A549 (cell line): Measurements from ENCODE around the gene XCR1. TPM values are rescaled to one million over a fixed set of nuclear protein-coding genes. Genes with fewer than 3 reads are reported as not detected.
"Not testable (repeated sequence)": the region's sequence is repeated elsewhere in the genome, so short reads cannot be mapped to it uniquely, and the experiment has no call there.

Experiments
- ATAC-seq, 2 experiments: fragments of 200-7000 bp in 1 of 2; fragments of >200 bp in 1 of 2; cut with Nextera tagmentation in 1 of 2; cut with Tn5 transposase in 1 of 2; 3 replicates each; pipeline versions ENCODE4 v1.8.0 to v1.9.1; 2018 to 2020; ENCODE audit warnings: mild to moderate bottlenecking in 1 of 2, moderate library complexity in 1 of 2
- CTCF ChIA-PET: fragments of 300-600 bp; sonication (Branson Sonifier 250); formaldehyde crosslinking; extraction: SDS; loops from one replicate; lab custom pipeline; 2021; ENCODE audit warnings: antibody characterized with exemption, inconsistent platforms; lab: Yijun Ruan, JAX
- POLR2A ChIA-PET: fragments of 350-600 bp; formaldehyde crosslinking; extraction: SDS; loops from one replicate; lab custom pipeline; 2021; ENCODE audit warnings: antibody characterized with exemption, inconsistent platforms; lab: Yijun Ruan, JAX
- DNase-seq, 2 experiments: peaks; one replicate each; pipeline versions ENCODE4 v3.0.0 to v3.0.0-alpha.2; 2011 to 2016; ENCODE audit warnings: low read depth in 1 of 2, low spot score in 1 of 2
- FAIRE-seq: peaks from 2 replicates; lab custom pipeline; 2011; peaks lifted over from hg19 to GRCh38; lab: Jason Lieb, UNC
- H3K27ac ChIP-seq, 2 experiments: fragments of >200 bp; sonication (Bioruptor Twin); formaldehyde crosslinking; 3 replicates each; pipeline ENCODE4 v1.5.1; 2016 to 2017
- H3K4me1 ChIP-seq: fragments of >200 bp; sonication (Bioruptor Twin); formaldehyde crosslinking; 3 replicates; pipeline ENCODE4 v1.6.1; 2016
- H3K4me2 ChIP-seq: fragments of >200 bp; sonication (Bioruptor Twin); formaldehyde crosslinking; 3 replicates; pipeline ENCODE4 v1.6.1; 2016
- H3K4me3 ChIP-seq: fragments of >200 bp; sonication (Bioruptor Twin); formaldehyde crosslinking; 3 replicates; pipeline ENCODE4 v1.5.1; 2016
- H3K9me3 ChIP-seq: fragments of >200 bp; sonication (Bioruptor Twin); formaldehyde crosslinking; 3 replicates; pipeline ENCODE4 v1.6.1; 2016
- BHLHE40 ChIP-seq: IDR thresholded peaks from 2 replicates; pipeline ENCODE4 v1.6.1; 2012; ENCODE audit warnings: low read depth, low read length, inconsistent platforms
- CHD4 ChIP-seq: fragments of 200-600 bp; sonication (generic); IDR thresholded peaks from 2 replicates; pipeline ENCODE4 v1.6.1; 2016; ENCODE audit warnings: antibody characterized with exemption, mild to moderate bottlenecking, borderline replicate concordance
- E2F6 ChIP-seq: IDR thresholded peaks from 2 replicates; pipeline ENCODE4 v1.6.1; 2012; ENCODE audit warnings: low read depth, borderline replicate concordance
- EHF ChIP-seq: fragments of 250-450 bp; sonication (Bioruptor Pico); IDR thresholded peaks from 2 replicates; pipeline ENCODE4 v1.5.0; 2020; ENCODE audit warnings: mild to moderate bottlenecking
- HDAC2 ChIP-seq: fragments of 200-600 bp; sonication (generic); IDR thresholded peaks from 2 replicates; pipeline ENCODE4 v1.6.1; 2016
- JUN ChIP-seq, 2 experiments: fragments of >200 bp; sonication (Bioruptor Twin); formaldehyde crosslinking; IDR thresholded peaks; 2 replicates in 1 of 2; 3 replicates in 1 of 2; pipeline ENCODE4 v1.6.1; 2016 to 2017
- KDM1A ChIP-seq: fragments of 200-600 bp; sonication (generic); IDR thresholded peaks from 2 replicates; pipeline ENCODE4 v1.6.1; 2016; ENCODE audit warnings: low read depth, mild to moderate bottlenecking
- MAX ChIP-seq: IDR thresholded peaks from 2 replicates; pipeline ENCODE4 v1.6.1; 2012
- MYC ChIP-seq: IDR thresholded peaks from 2 replicates; pipeline ENCODE4 v1.6.1; 2012; ENCODE audit warnings: mild to moderate bottlenecking, inconsistent platforms, low read length, improper control_type of control experiment, borderline replicate concordance
- PBX3 ChIP-seq: IDR thresholded peaks from 2 replicates; pipeline ENCODE4 v1.6.1; 2012
- PHF8 ChIP-seq: fragments of 200-600 bp; sonication (generic); IDR thresholded peaks from 2 replicates; pipeline ENCODE4 v1.6.1; 2016; ENCODE audit warnings: low read depth, mild to moderate bottlenecking, antibody characterized with exemption, moderate library complexity, borderline replicate concordance
- POLR2A ChIP-seq: IDR thresholded peaks from 2 replicates; pipeline ENCODE4 v1.6.1; 2012; ENCODE audit warnings: mild to moderate bottlenecking, low read length
- RARB ChIP-seq: fragments of 250-450 bp; sonication (Bioruptor Pico); IDR thresholded peaks from 2 replicates; pipeline ENCODE4 v1.8.0; 2021; ENCODE audit warnings: mild to moderate bottlenecking, moderate library complexity
- RFX5 ChIP-seq: fragments of 450-650 bp; IDR thresholded peaks from 2 replicates; pipeline ENCODE4 v1.7.1; 2014; ENCODE audit warnings: antibody characterized with exemption, mild to moderate bottlenecking, moderate library complexity
- ZC3H11A ChIP-seq: fragments of 450-650 bp; IDR thresholded peaks from 2 replicates; pipeline ENCODE4 v1.6.1; 2014; ENCODE audit warnings: antibody characterized with exemption, mild to moderate bottlenecking
- WGBS: methylation state at CpG from one replicate; pipeline ENCODE4 v1.1.6; 2017; ENCODE audit errors: missing lambda C conversion rate; 5-methylcytosine and 5-hydroxymethylcytosine counted together
- polyA plus RNA-seq, 4 experiments: library from polyadenylated mRNA; depleted of rRNA in 3 of 4; stranded (reverse); fragments of >200 nt; fragmentation: RNase III in 1 of 4; extraction: RNeasy Plus Mini Kit Qiagen cat#74134 plus additional on column Dnase treatment in 1 of 4; gene quantifications; 2 replicates in 3 of 4; 3 replicates in 1 of 4; pipeline ENCODE4 v1.2.3, GENCODE V29; 2011 to 2017
- TF ChIP-seq, protein P1 (sequence below): fragments of 150-350 bp; IDR thresholded peaks from 2 replicates; pipeline ENCODE4 v1.6.1; 2014; ENCODE audit warnings: low read depth, mild to moderate bottlenecking, low read length
- TF ChIP-seq, protein P2 (sequence below): fragments of >200 bp; sonication (Bioruptor Twin); formaldehyde crosslinking; IDR thresholded peaks from 2 replicates; pipeline ENCODE4 v1.6.1; 2016

Gene XCR1
- polyA plus RNA-seq, 2 of the 4 experiments (the other 2 are of a cell fraction): not detected

DNA sequence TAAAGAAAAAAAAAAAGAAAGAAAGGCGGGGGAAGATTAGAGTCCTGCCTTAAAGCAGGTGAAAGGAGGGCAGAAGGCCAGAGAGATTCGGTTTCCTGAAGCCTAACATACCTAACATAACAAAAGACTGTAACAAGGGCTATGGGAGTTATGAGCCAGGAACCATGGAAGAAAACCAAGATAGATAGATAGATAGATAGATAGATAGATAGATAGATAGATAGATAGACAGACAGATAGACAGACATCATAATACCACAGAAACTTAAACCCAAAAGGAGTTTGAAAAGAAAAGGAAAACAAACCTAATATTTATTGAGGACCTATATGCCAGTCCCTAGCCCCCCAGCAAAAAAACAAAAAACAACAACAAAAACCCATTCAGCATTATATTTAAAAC lies 29.3 kb downstream of the XCR1 start:
- FAIRE-seq (no peak), ATAC-seq (no peak), DNase-seq (no peak)
- no peak for TF ChIP-seq HDAC2
- no peak for TF ChIP-seq RARB (CRISPR knock-in tag)
- no peak for TF ChIP-seq PBX3
- no peak for TF ChIP-seq MYC
- TF ChIP-seq, protein P1, sequence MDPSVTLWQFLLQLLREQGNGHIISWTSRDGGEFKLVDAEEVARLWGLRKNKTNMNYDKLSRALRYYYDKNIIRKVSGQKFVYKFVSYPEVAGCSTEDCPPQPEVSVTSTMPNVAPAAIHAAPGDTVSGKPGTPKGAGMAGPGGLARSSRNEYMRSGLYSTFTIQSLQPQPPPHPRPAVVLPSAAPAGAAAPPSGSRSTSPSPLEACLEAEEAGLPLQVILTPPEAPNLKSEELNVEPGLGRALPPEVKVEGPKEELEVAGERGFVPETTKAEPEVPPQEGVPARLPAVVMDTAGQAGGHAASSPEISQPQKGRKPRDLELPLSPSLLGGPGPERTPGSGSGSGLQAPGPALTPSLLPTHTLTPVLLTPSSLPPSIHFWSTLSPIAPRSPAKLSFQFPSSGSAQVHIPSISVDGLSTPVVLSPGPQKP: no peak
- no peak for TF ChIP-seq CHD4
- TF ChIP-seq ZC3H11A: no peak
- TF ChIP-seq BHLHE40: no peak
- TF ChIP-seq KDM1A: no peak
- no peak for TF ChIP-seq RFX5
- Histone ChIP-seq H3K9me3 (no peaks in the 10 kb centered on the region), H3K4me2 (no peak overlapping the region), H3K27ac (no peak overlapping the region), H3K4me1 (peaks cover 8% of the 10 kb centered on the region; the same call in 2 of the 3 replicates), H3K4me3 (no peak overlapping the region)
- ChIA-PET POLR2A (no interaction called here), CTCF (no interaction called here)
- WGBS: 27% methylated on average over 2 of the region's 2 CpGs

- 86% methylated on average over 18 of the region's 19 CpGs for WGBS
- FAIRE-seq, CTCF ChIA-PET, H3K4me3 ChIP-seq, DNase-seq, ATAC-seq, H3K9me3 ChIP-seq, H3K4me1 ChIP-seq, POLR2A ChIA-PET, H3K4me2 ChIP-seq, H3K27ac ChIP-seq: not testable (repeated sequence)
Observed at GRCh38 chr3:45997499-45997898, 29.8 kb downstream of the XCR1 start.

GRCh38 chr3:45995236-45996192 lies 31.8 kb downstream of the XCR1 start, which contains the start of gene FYCO1:
TSS of gene FYCO1 (minus strand) at chr3:45995824. CDS start at chr3:45984910, 10,914 bp downstream.
- Histone ChIP-seq H3K4me2 (peak within 1 kb of the TSS; percentile 72), H3K9me3 (no peaks in the 10 kb centered on the region), H3K4me1 (peaks cover 8% of the 10 kb centered on the region; the same call in 2 of the 3 replicates), H3K4me3 (peak within 1 kb of the TSS; percentile 78)
- ChIA-PET POLR2A (no interaction called here), CTCF (no interaction called here)
- WGBS: 8% methylated on average over 35 of the region's 67 CpGs
- DNase-seq: peak; percentile 84 to 85
- TF ChIP-seq PHF8: peak; percentile 44; the same call in 1 of the 2 replicates
- no peak for TF ChIP-seq EHF (CRISPR knock-in tag)
- TF ChIP-seq, protein P2, sequence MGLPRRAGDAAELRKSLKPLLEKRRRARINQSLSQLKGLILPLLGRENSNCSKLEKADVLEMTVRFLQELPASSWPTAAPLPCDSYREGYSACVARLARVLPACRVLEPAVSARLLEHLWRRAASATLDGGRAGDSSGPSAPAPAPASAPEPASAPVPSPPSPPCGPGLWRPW: no peak
- TF ChIP-seq MAX: peak; percentile 64; the same call in 1 of the 2 replicates
- TF ChIP-seq E2F6: peak; percentile 66; the same call in 1 of the 2 replicates
- peak; percentile 42 for TF ChIP-seq POLR2A
- peak in 1 of 2 experiments; percentile 26; a peak in 1 of 5 replicates for TF ChIP-seq JUN (IDR thresholded peaks at IDR 0.05)
- TF ChIP-seq, all 56 proteins: peak for 5
- peak; percentile 99 to 100 for ATAC-seq
- no peak for FAIRE-seq
- H3K27ac ChIP-seq: peak within 1 kb of the TSS; percentile 73 to 96
